ENCODE results near the gene IFNGR1.

Gene IFNGR1

GRCh38 chr6:137159912-137160311, 59.3 kb downstream of the IFNGR1 start:
- H3K4me1 ChIP-seq (ENCODE audit: control extremely low read depth in 1 of 4, control insufficient read depth in 4 of 4, insufficient read depth in 4 of 4, low read length in 3 of 4), result peaks cover 8 to 21% (median 15%) of the 10 kb centered on the region in 4 experiments
- POLR2A ChIA-PET, result no interaction called here

GRCh38 chr6:137157601-137158000, 61.6 kb downstream of the IFNGR1 start:
- H3K36me3 ChIP-seq (ENCODE audit: control insufficient read depth in 4 of 4, insufficient read depth in 4 of 4, low read length in 3 of 4), result no peaks in the 10 kb centered on the region
- ChIA-PET CTCF (no interaction called here), POLR2A (no interaction called here)
- H3K9me3 ChIP-seq (ENCODE audit: control extremely low read depth in 1 of 5, control insufficient read depth in 4 of 5, insufficient read depth in 2 of 5, low read depth in 1 of 5, low read length in 4 of 5), result peaks cover 0 to 13% (median 3%) of the 10 kb centered on the region in 5 experiments
- H3K4me1 ChIP-seq (ENCODE audit: control extremely low read depth in 1 of 4, control insufficient read depth in 4 of 4, insufficient read depth in 4 of 4, low read length in 3 of 4), result peaks cover 8 to 24% (median 17%) of the 10 kb centered on the region in 4 experiments
- no peak overlapping the region for H3K4me3 ChIP-seq (ENCODE audit: control insufficient read depth in 1 of 7, extremely low read depth in 1 of 7, insufficient read depth in 4 of 7, low read depth in 2 of 7, low read length in 6 of 7)
- H3K27ac ChIP-seq (ENCODE audit: insufficient read depth in 1 of 2, low read depth in 1 of 2, low read length in 2 of 2, poor library complexity in 1 of 2, severe bottlenecking in 2 of 2), result no peak overlapping the region
- 58% methylated on average over 2 of the region's 4 CpGs for WGBS (ENCODE audit: insufficient coverage)
- peaks cover 0 to 71% (median 52%) of the 10 kb centered on the region in 5 experiments for H3K27me3 ChIP-seq (replicated peaks in 2 of 5; ENCODE audit: control insufficient read depth in 4 of 5, insufficient read depth in 5 of 5, low read length in 4 of 5)
- no peak for DNase-seq

More at GRCh38 chr6:137159912-137160311, 59.3 kb downstream of the IFNGR1 start:
- CTCF ChIA-PET, result no interaction called here
- Histone ChIP-seq H3K9me3 (ENCODE audit: control extremely low read depth in 1 of 5, control insufficient read depth in 4 of 5, insufficient read depth in 2 of 5, low read depth in 1 of 5, low read length in 4 of 5) (peaks cover 0 to 24% (median 19%) of the 10 kb centered on the region in 5 experiments), H3K36me3 (ENCODE audit: control insufficient read depth in 4 of 4, insufficient read depth in 4 of 4, low read length in 3 of 4) (no peaks in the 10 kb centered on the region), H3K27ac (ENCODE audit: insufficient read depth in 1 of 2, low read depth in 1 of 2, low read length in 2 of 2, poor library complexity in 1 of 2, severe bottlenecking in 2 of 2) (no peak overlapping the region), H3K27me3 (replicated peaks in 2 of 5; ENCODE audit: control insufficient read depth in 4 of 5, insufficient read depth in 5 of 5, low read length in 4 of 5) (peaks cover 0 to 73% (median 43%) of the 10 kb centered on the region in 5 experiments), H3K4me3 (ENCODE audit: control insufficient read depth in 1 of 7, extremely low read depth in 1 of 7, insufficient read depth in 4 of 7, low read depth in 2 of 7, low read length in 6 of 7) (no peak overlapping the region)
- DNase-seq, result no peak

- CTCF ChIA-PET, result no interaction called here
- Histone ChIP-seq H3K4me3 (ENCODE audit: control insufficient read depth in 1 of 7, extremely low read depth in 1 of 7, insufficient read depth in 4 of 7, low read depth in 2 of 7, low read length in 6 of 7) (no peak overlapping the region), H3K36me3 (ENCODE audit: control insufficient read depth in 4 of 4, insufficient read depth in 4 of 4, low read length in 3 of 4) (no peaks in the 10 kb centered on the region), H3K9me3 (ENCODE audit: control extremely low read depth in 1 of 5, control insufficient read depth in 4 of 5, insufficient read depth in 2 of 5, low read depth in 1 of 5, low read length in 4 of 5) (peaks cover 0 to 16% (median 5%) of the 10 kb centered on the region in 5 experiments), H3K27ac (ENCODE audit: insufficient read depth in 1 of 2, low read depth in 1 of 2, low read length in 2 of 2, poor library complexity in 1 of 2, severe bottlenecking in 2 of 2) (no peak overlapping the region), H3K4me1 (ENCODE audit: control extremely low read depth in 1 of 4, control insufficient read depth in 4 of 4, insufficient read depth in 4 of 4, low read length in 3 of 4) (peaks cover 8 to 22% (median 16%) of the 10 kb centered on the region in 4 experiments), H3K27me3 (replicated peaks in 2 of 5; ENCODE audit: control insufficient read depth in 4 of 5, insufficient read depth in 5 of 5, low read length in 4 of 5) (peaks cover 0 to 70% (median 56%) of the 10 kb centered on the region in 5 experiments)
- no peak for DNase-seq
- no CpG with 5 or more reads among the region's 1 CpG for WGBS (ENCODE audit: insufficient coverage)
- POLR2A ChIA-PET, result no interaction called here
Measured at GRCh38 chr6:137156650-137157049, 62.5 kb downstream of the IFNGR1 start.

GRCh38 chr6:137155830-137156229, 63.4 kb downstream of the IFNGR1 start:
- Histone ChIP-seq H3K36me3 (ENCODE audit: control insufficient read depth in 4 of 4, insufficient read depth in 4 of 4, low read length in 3 of 4) (no peaks in the 10 kb centered on the region), H3K27ac (ENCODE audit: insufficient read depth in 1 of 2, low read depth in 1 of 2, low read length in 2 of 2, poor library complexity in 1 of 2, severe bottlenecking in 2 of 2) (no peak overlapping the region), H3K4me1 (ENCODE audit: control extremely low read depth in 1 of 4, control insufficient read depth in 4 of 4, insufficient read depth in 4 of 4, low read length in 3 of 4) (peaks cover 8 to 22% (median 16%) of the 10 kb centered on the region in 4 experiments), H3K9me3 (ENCODE audit: control extremely low read depth in 1 of 5, control insufficient read depth in 4 of 5, insufficient read depth in 2 of 5, low read depth in 1 of 5, low read length in 4 of 5) (peaks cover 0 to 22% (median 5%) of the 10 kb centered on the region in 5 experiments), H3K4me3 (ENCODE audit: control insufficient read depth in 1 of 7, extremely low read depth in 1 of 7, insufficient read depth in 4 of 7, low read depth in 2 of 7, low read length in 6 of 7) (peak overlapping the region in 3 of 7 experiments; percentile 13 to 47 (median 34)), H3K27me3 (replicated peaks in 2 of 5; ENCODE audit: control insufficient read depth in 4 of 5, insufficient read depth in 5 of 5, low read length in 4 of 5) (peaks cover 0 to 64% (median 54%) of the 10 kb centered on the region in 5 experiments)
- peak; percentile 78 to 96 (median 95) for DNase-seq
- ChIA-PET CTCF (no interaction called here), POLR2A (no interaction called here)
- WGBS (ENCODE audit: insufficient coverage), result 0% methylated on average over 1 of the region's 2 CpGs

- Histone ChIP-seq H3K36me3 (ENCODE audit: control insufficient read depth in 4 of 4, insufficient read depth in 4 of 4, low read length in 3 of 4) (no peaks in the 10 kb centered on the region), H3K27me3 (replicated peaks in 2 of 5; ENCODE audit: control insufficient read depth in 4 of 5, insufficient read depth in 5 of 5, low read length in 4 of 5) (peaks cover 0 to 57% (median 25%) of the 10 kb centered on the region in 5 experiments), H3K27ac (ENCODE audit: insufficient read depth in 1 of 2, low read depth in 1 of 2, low read length in 2 of 2, poor library complexity in 1 of 2, severe bottlenecking in 2 of 2) (no peak overlapping the region), H3K4me1 (ENCODE audit: control extremely low read depth in 1 of 4, control insufficient read depth in 4 of 4, insufficient read depth in 4 of 4, low read length in 3 of 4) (peaks cover 0 to 5% (median 3%) of the 10 kb centered on the region in 4 experiments), H3K9me3 (ENCODE audit: control extremely low read depth in 1 of 5, control insufficient read depth in 4 of 5, insufficient read depth in 2 of 5, low read depth in 1 of 5, low read length in 4 of 5) (peaks cover 0 to 22% (median 5%) of the 10 kb centered on the region in 5 experiments), H3K4me3 (ENCODE audit: control insufficient read depth in 1 of 7, extremely low read depth in 1 of 7, insufficient read depth in 4 of 7, low read depth in 2 of 7, low read length in 6 of 7) (no peak overlapping the region)
- WGBS (ENCODE audit: insufficient coverage), result no CpG with 5 or more reads among the region's 3 CpGs
- ChIA-PET POLR2A (no interaction called here), CTCF (no interaction called here)
- DNase-seq, result peak in 2 of 3 donors; percentile 32 to 52
Measured at GRCh38 chr6:137150072-137150471, 69.1 kb downstream of the IFNGR1 start.

DNA sequence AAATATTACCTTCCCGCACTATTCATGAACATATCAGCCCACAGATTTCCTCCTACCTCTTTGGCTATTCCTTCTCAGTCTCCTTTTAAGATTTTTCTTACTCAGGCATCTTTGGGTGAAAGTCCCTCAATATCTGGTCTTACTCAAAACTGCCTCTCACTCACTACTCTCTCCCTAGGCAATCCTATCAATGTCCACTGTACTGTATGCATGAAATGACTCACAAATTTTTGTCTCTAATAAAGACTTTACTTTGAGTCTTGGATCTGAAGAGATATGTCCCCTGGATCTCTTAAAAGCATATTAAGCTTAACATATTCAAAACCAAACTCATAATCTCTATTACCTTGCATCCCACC, 70.2 kb downstream of the IFNGR1 start:
- Histone ChIP-seq H3K27ac (ENCODE audit: insufficient read depth in 1 of 2, low read depth in 1 of 2, low read length in 2 of 2, poor library complexity in 1 of 2, severe bottlenecking in 2 of 2) (no peak overlapping the region), H3K9me3 (ENCODE audit: control extremely low read depth in 1 of 5, control insufficient read depth in 4 of 5, insufficient read depth in 2 of 5, low read depth in 1 of 5, low read length in 4 of 5) (peaks cover 0 to 22% (median 5%) of the 10 kb centered on the region in 5 experiments), H3K4me1 (ENCODE audit: control extremely low read depth in 1 of 4, control insufficient read depth in 4 of 4, insufficient read depth in 4 of 4, low read length in 3 of 4) (no peaks in the 10 kb centered on the region), H3K36me3 (ENCODE audit: control insufficient read depth in 4 of 4, insufficient read depth in 4 of 4, low read length in 3 of 4) (no peaks in the 10 kb centered on the region), H3K27me3 (replicated peaks in 2 of 5; ENCODE audit: control insufficient read depth in 4 of 5, insufficient read depth in 5 of 5, low read length in 4 of 5) (peaks cover 0 to 53% (median 17%) of the 10 kb centered on the region in 5 experiments), H3K4me3 (ENCODE audit: control insufficient read depth in 1 of 7, extremely low read depth in 1 of 7, insufficient read depth in 4 of 7, low read depth in 2 of 7, low read length in 6 of 7) (no peak overlapping the region)
- 87% methylated on average over 1 of the region's 1 CpG for WGBS (ENCODE audit: insufficient coverage)
- POLR2A ChIA-PET, result no interaction called here
- CTCF ChIA-PET, result interaction anchor here (0.6 kb wide), 1 partner anchor 87 kb away, joined by 3 read pairs; no protein-coding TSS in a partner anchor
- DNase-seq, result no peak

GRCh38 chr6:137148306-137149034, 70.7 kb downstream of the IFNGR1 start:
- Histone ChIP-seq H3K27me3 (replicated peaks in 2 of 5; ENCODE audit: control insufficient read depth in 4 of 5, insufficient read depth in 5 of 5, low read length in 4 of 5) (peaks cover 0 to 50% (median 14%) of the 10 kb centered on the region in 5 experiments), H3K27ac (ENCODE audit: insufficient read depth in 1 of 2, low read depth in 1 of 2, low read length in 2 of 2, poor library complexity in 1 of 2, severe bottlenecking in 2 of 2) (no peak overlapping the region), H3K4me3 (ENCODE audit: control insufficient read depth in 1 of 7, extremely low read depth in 1 of 7, insufficient read depth in 4 of 7, low read depth in 2 of 7, low read length in 6 of 7) (no peak overlapping the region), H3K36me3 (ENCODE audit: control insufficient read depth in 4 of 4, insufficient read depth in 4 of 4, low read length in 3 of 4) (no peaks in the 10 kb centered on the region), H3K4me1 (ENCODE audit: control extremely low read depth in 1 of 4, control insufficient read depth in 4 of 4, insufficient read depth in 4 of 4, low read length in 3 of 4) (no peaks in the 10 kb centered on the region), H3K9me3 (ENCODE audit: control extremely low read depth in 1 of 5, control insufficient read depth in 4 of 5, insufficient read depth in 2 of 5, low read depth in 1 of 5, low read length in 4 of 5) (peaks cover 0 to 22% (median 5%) of the 10 kb centered on the region in 5 experiments)
- POLR2A ChIA-PET, result no interaction called here
- CTCF ChIA-PET, result interaction anchor here (0.6 kb wide), 1 partner anchor 88 kb away, joined by 3 read pairs; no protein-coding TSS in a partner anchor
- no peak for DNase-seq
- 91% methylated on average over 1 of the region's 2 CpGs for WGBS (ENCODE audit: insufficient coverage)

All from common myeloid progenitor, CD34-positive (primary cell).